Stimulated activated naive CD4-positive, alpha-beta T cell treated with Interleukin-2 at 50 U/mL for 16 hours (primary cell): ENCODE data around the gene OR1A1.
"Not testable (repeated sequence)": the region's sequence is repeated elsewhere in the genome, so short reads cannot be mapped to it uniquely, and the experiment has no call there.

ENCODE experiments used
- DNase-seq: peaks from one replicate; lab custom pipeline; 2025; lab: John Stamatoyannopoulos, UW

The OR1A1 gene

GRCh38 chr17:3207367-3207766, at the start of gene OR1A1:
Gene OR1A1 (plus strand): TSS chr17:3207667. CDS start chr17:3215621, 7,954 bp downstream.
- no peak for DNase-seq

GRCh38 chr17:3167574-3167973, 39.9 kb upstream of the OR1A1 start:
- no peak for DNase-seq

- DNase-seq: no peak
Measured at GRCh38 chr17:3189961-3190360, 17.5 kb upstream of the OR1A1 start.

DNA sequence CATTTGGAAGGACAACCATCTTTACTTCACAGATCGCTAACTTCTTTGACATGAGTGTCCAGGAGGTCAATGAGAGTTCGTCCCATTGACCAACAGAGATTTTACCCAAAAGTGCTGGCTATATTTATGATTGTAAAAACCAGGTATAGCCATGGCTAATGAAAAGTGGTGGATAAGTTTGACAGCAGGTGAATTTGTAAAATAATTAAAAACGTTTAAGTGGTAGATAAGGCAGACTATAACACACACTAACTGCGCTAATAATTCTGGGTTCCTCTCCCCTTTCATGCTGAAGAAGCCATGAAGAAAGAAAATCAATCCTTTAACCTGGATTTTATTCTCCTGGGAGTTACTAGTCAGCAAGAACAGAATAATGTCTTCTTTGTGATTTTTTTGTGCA, 10.2 kb upstream of the OR1A1 start, which contains the start of gene OR1A2:
OR1A2 (plus strand) TSS at position 301 of the 400 bp plus-strand sequence; CDS start at position 301, 0 bp downstream.
- no peak for DNase-seq

GRCh38 chr17:3208484-3208883, 1.0 kb downstream of the OR1A1 start:
- DNase-seq: no peak

DNA sequence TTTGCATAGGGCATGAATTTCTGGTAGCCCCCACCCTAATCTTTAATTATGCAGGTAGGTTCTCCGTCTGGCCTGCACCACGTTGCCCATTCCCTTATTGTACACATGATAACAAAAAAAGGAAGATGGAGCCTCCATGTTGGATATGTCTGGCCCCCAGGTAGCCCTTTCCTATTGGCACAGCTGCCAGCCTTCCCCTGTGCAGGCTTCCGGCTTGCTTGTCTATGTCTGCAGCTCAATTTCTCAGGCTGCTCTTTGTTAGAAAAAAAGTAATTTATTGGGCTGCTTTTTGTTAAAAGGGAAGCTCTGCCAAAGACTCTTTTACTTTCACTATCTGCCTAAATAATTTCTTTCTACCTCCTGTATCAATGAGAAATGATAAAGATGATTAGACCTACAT, 5.5 kb downstream of the OR1A1 start:
- no peak for DNase-seq

GRCh38 chr17:3213587-3213986, 6.1 kb downstream of the OR1A1 start:
- no peak for DNase-seq

DNA sequence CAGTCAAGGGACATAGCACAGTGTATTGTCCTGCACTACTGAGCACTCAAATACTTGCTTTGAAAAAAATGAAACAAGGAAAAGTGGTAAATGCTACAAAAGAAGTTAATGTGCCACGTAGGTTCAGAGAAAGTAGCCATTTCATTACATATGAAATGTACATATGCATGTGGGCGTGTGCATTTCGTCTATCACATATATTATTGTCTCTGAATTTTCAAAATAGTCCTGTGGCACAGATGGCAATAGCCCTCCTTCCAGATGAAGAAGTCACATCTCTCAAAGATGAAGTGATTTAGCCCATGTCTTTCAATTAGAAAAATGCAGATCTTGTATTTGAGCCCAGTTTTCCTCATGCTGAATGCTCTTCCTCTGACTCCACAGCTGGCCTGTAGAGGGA, 12.5 kb downstream of the OR1A1 start:
- not testable (repeated sequence) for DNase-seq

- DNase-seq: no peak
Measured at GRCh38 chr17:3221850-3222249, 14.4 kb downstream of the OR1A1 start.

DNA sequence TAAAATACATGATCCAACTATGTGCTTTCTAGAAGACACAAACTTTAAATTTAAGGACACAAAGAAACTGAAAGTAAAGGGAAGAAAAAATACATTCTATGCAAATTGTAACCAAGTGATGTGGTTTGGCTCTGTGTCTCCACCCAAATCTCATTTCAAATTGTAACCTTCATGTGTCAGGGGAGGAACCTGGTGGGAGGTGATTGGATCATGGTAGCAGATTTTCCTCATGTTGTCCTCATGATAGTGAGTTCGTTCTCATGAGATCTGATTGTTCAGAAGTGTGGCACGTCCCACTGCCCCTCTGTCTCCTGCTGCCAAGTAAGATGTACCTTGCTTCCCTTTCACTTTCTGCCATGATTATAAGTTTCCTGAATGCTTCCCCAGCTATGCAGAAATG, 15.0 kb downstream of the OR1A1 start:
- DNase-seq: no peak

GRCh38 chr17:3224721-3225352, 17.4 kb downstream of the OR1A1 start:
- DNase-seq: not testable (repeated sequence)

- not testable (repeated sequence) for DNase-seq
Measured at GRCh38 chr17:3232300-3232699, 24.8 kb downstream of the OR1A1 start.

DNA sequence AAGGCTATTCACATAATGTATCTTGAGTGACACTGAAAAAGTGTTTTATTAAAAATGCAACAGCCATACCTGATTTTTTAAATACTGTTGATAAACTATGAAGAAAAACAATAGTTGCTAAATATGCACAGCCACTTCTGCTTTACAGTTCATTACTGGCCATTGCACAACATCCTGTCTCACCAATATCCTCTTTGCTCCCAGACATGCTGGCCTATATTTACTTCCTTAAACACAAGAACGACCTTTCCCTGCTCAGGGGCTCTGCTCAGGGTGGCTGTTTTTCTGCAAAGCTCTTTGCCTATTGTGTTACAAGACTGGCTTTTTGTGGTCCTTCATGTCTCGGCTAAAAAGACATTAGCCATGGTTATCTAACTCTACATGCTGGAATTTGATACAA, 31.2 kb downstream of the OR1A1 start:
- not testable (repeated sequence) for DNase-seq

GRCh38 chr17:3241044-3241443, 33.6 kb downstream of the OR1A1 start:
- DNase-seq: not testable (repeated sequence)

- DNase-seq: not testable (repeated sequence)
Measured at GRCh38 chr17:3244841-3245240, 37.4 kb downstream of the OR1A1 start.

- not testable (repeated sequence) for DNase-seq
Measured at GRCh38 chr17:3249013-3249412, 41.5 kb downstream of the OR1A1 start.

- no peak for DNase-seq
Measured at GRCh38 chr17:3256575-3256974, 49.1 kb downstream of the OR1A1 start.

GRCh38 chr17:3260163-3260562, 52.7 kb downstream of the OR1A1 start:
- no peak for DNase-seq

DNA sequence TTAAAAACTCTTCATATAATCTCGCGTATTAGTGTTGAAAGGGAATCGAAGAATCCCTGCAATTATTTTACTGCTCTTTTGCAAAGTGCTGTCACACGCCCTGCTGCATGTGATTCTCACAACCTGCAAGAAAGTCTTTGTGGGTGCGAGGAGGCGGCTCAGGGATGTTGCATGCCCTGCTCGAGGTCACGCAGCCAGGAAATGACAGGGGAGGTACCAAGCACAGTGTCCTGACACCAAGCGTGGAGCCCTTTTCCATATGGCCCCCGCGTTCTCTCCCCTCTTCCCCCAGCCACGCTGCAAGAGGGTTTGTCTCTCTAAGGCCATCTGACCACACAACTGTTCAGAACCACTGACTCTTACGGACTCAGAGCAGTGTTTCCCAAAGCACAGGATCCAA, 53.1 kb downstream of the OR1A1 start:
- no peak for DNase-seq
